Cardiac muscle cell (in vitro differentiated cells and primary cell): ENCODE data around the gene KIF3B. TPM values are rescaled to one million over a fixed set of nuclear protein-coding genes. Genes with fewer than 3 reads are reported as not detected.
"Not testable (repeated sequence)": the region's sequence is repeated elsewhere in the genome, so short reads cannot be mapped to it uniquely, and the experiment has no call there.

Experiments used
- DNase-seq, 2 donors: peaks; one replicate each; pipeline versions ENCODE4 v3.0.0 to v3.0.0-alpha.2; 2010 to 2017; ENCODE audit warnings: low read depth in 1 of 2, low spot score in 1 of 2
- H3K27ac ChIP-seq: fragments of 200-600 bp; sonication (generic); 2 replicates; pipeline ENCODE4 v1.5.1; 2016
- H3K27me3 ChIP-seq: fragments of 200-600 bp; sonication (generic); 2 replicates; pipeline ENCODE4 v1.6.0; 2016; ENCODE audit warnings: control low read depth
- H3K36me3 ChIP-seq: fragments of 200-600 bp; sonication (generic); 2 replicates; pipeline ENCODE4 v1.5.1; 2016; ENCODE audit warnings: control low read depth
- H3K4me1 ChIP-seq: fragments of 200-600 bp; sonication (generic); 2 replicates; pipeline ENCODE4 v1.8.1; 2017; ENCODE audit warnings: low read depth, mild to moderate bottlenecking, mixed run types
- H3K4me3 ChIP-seq: fragments of 200-600 bp; sonication (generic); 2 replicates; pipeline ENCODE4 v1.5.1; 2016; ENCODE audit warnings: mild to moderate bottlenecking
- H3K9me3 ChIP-seq: fragments of 200-600 bp; sonication (generic); 2 replicates; pipeline ENCODE4 v1.5.1; 2017; ENCODE audit warnings: low read depth, mild to moderate bottlenecking, control low read depth
- CTCF ChIP-seq: IDR thresholded peaks from 2 replicates; pipeline ENCODE4 v1.5.1; 2012; ENCODE audit warnings: low read depth, mild to moderate bottlenecking, low read length
- polyA plus RNA-seq: library from polyadenylated mRNA; unstranded; fragments of >200 nt; fragmentation: Nextera tagmentation; extraction: Ambion mirVana; gene quantifications from 2 replicates; pipeline ENCODE4 v1.2.1, GENCODE V29; 2016
- total RNA-seq: library from RNA; depleted of rRNA; stranded (reverse); fragments of >200 nt; gene quantifications from 2 replicates; pipeline ENCODE4 v1.2.3, GENCODE V29; 2016

Gene KIF3B
- total and polyA plus RNA-seq, 2 experiments from 2014 or later, result 6.2 to 13.2 TPM

GRCh38 chr20:32370897-32371296 is 93.4 kb downstream of the KIF3B start:
- Histone ChIP-seq H3K27me3 (no peaks in the 10 kb centered on the region), H3K4me3 (no peak overlapping the region), H3K9me3 (no peaks in the 10 kb centered on the region), H3K4me1 (no peaks in the 10 kb centered on the region), H3K36me3 (peaks cover 17% of the 10 kb centered on the region), H3K27ac (no peak overlapping the region)
- DNase-seq, result no peak
- TF ChIP-seq CTCF, result no peak

GRCh38 chr20:32378461-32378860 is 101.0 kb downstream of the KIF3B start:
- H3K4me1 ChIP-seq, result no peaks in the 10 kb centered on the region
- TF ChIP-seq CTCF, result no peak
- no peak overlapping the region for H3K4me3 ChIP-seq
- no peak overlapping the region for H3K27ac ChIP-seq
- no peak for DNase-seq
- H3K36me3 ChIP-seq, result peaks cover 9% of the 10 kb centered on the region
- no peaks in the 10 kb centered on the region for H3K9me3 ChIP-seq
- no peaks in the 10 kb centered on the region for H3K27me3 ChIP-seq

GRCh38 chr20:32380037-32380436 is 102.6 kb downstream of the KIF3B start:
- H3K4me3 ChIP-seq, H3K4me1 ChIP-seq, H3K27me3 ChIP-seq, DNase-seq, H3K9me3 ChIP-seq, H3K36me3 ChIP-seq, H3K27ac ChIP-seq: not testable (repeated sequence)

- H3K4me3 ChIP-seq, result no peak overlapping the region
- peak overlapping the region; percentile 43 for H3K27ac ChIP-seq
- DNase-seq, result no peak
- H3K36me3 ChIP-seq, result peaks cover 2% of the 10 kb centered on the region
- no peak for TF ChIP-seq CTCF
- no peaks in the 10 kb centered on the region for H3K9me3 ChIP-seq
- peaks cover 15% of the 10 kb centered on the region for H3K4me1 ChIP-seq
- no peaks in the 10 kb centered on the region for H3K27me3 ChIP-seq
These were observed 103.3 kb downstream of the KIF3B start for GRCh38 chr20:32380745-32381144.

- no peak for TF ChIP-seq CTCF
- Histone ChIP-seq H3K4me1 (peaks cover 24% of the 10 kb centered on the region), H3K36me3 (no peaks in the 10 kb centered on the region), H3K27ac (no peak overlapping the region), H3K4me3 (no peak overlapping the region), H3K9me3 (no peaks in the 10 kb centered on the region), H3K27me3 (no peaks in the 10 kb centered on the region)
- DNase-seq, result no peak
These were observed 104.9 kb downstream of the KIF3B start for GRCh38 chr20:32382102-32382950.

- not testable (repeated sequence) for H3K36me3 ChIP-seq, H3K27me3 ChIP-seq
These were observed 106.0 kb downstream of the KIF3B start for GRCh38 chr20:32383441-32383840.

More at GRCh38 chr20:32383441-32383840, 106.0 kb downstream of the KIF3B start:
- not testable (repeated sequence) for DNase-seq, H3K4me3 ChIP-seq, H3K9me3 ChIP-seq, H3K27ac ChIP-seq
- H3K4me1 ChIP-seq, result peaks cover 24% of the 10 kb centered on the region

Other genes starting within 250 kb of the KIF3B start
- not detected in 2 replicates for gene HCK, start 225.4 kb upstream of the KIF3B start, total RNA-seq
- gene HCK, start 225.4 kb upstream of the KIF3B start, polyA plus RNA-seq, result not detected in 2 replicates
- gene TM9SF4, start 167.9 kb upstream of the KIF3B start, total RNA-seq, result 38.9 and 52.5 TPM in 2 replicates
- 54.6 and 71.3 TPM in 2 replicates for gene TM9SF4, start 167.9 kb upstream of the KIF3B start, polyA plus RNA-seq
- 17.7 and 29.8 TPM in 2 replicates for gene PLAGL2, start 69.9 kb upstream of the KIF3B start, total RNA-seq
- gene PLAGL2, start 69.9 kb upstream of the KIF3B start, polyA plus RNA-seq, result 18.3 and 29.3 TPM in 2 replicates
- gene POFUT1, start 69.8 kb upstream of the KIF3B start, total RNA-seq, result 26.2 and 31.4 TPM in 2 replicates
- 21.2 and 25.1 TPM in 2 replicates for gene POFUT1, start 69.8 kb upstream of the KIF3B start, polyA plus RNA-seq
- gene ASXL1, start 80.7 kb downstream of the KIF3B start, total RNA-seq, result 32.6 and 82.4 TPM in 2 replicates
- 50.3 and 97.9 TPM in 2 replicates for gene ASXL1, start 80.7 kb downstream of the KIF3B start, polyA plus RNA-seq